PC-3 (cell line): ENCODE measurements around the gene ASAP3. TPM values are rescaled to one million over a fixed set of nuclear protein-coding genes. Genes with fewer than 3 reads are reported as not detected.

ENCODE experiments used
- ATAC-seq: fragments of 200-7000 bp; cut with Tn5 transposase; 2 replicates; pipeline ENCODE4 v1.9.1; 2020; ENCODE audit warnings: mild to moderate bottlenecking, moderate library complexity
- BruUV-seq: library from RNA; stranded (reverse); fragments of 400-500 nt; replicated peaks from 2 replicates; lab custom pipeline; 2021; lab: Mats Ljungman, UMichigan
- CTCF ChIA-PET: fragments of 300-600 bp; sonication (Branson Sonifier 250); formaldehyde crosslinking; loops from one replicate; lab custom pipeline; 2022; ENCODE audit warnings: antibody characterized with exemption; lab: Charles Lee
- POLR2A ChIA-PET: fragments of 300-600 bp; sonication (Branson Sonifier 250); formaldehyde crosslinking; loops from one replicate; lab custom pipeline; 2022; ENCODE audit warnings: antibody characterized with exemption; ENCODE audit not compliant: unreplicated experiment; lab: Charles Lee
- DNase-seq: peaks from one replicate; pipeline ENCODE4 v3.0.0-alpha.2; 2015
- H2AFZ ChIP-seq: fragments of 300-600 bp; sonication (generic); 2 replicates; pipeline ENCODE4 v1.6.0; 2016; ENCODE audit warnings: antibody characterized with exemption, low read length
- H3F3A ChIP-seq: fragments of 300-600 bp; sonication (generic); one replicate; pipeline ENCODE4 v1.6.0; 2017; ENCODE audit warnings: antibody characterized with exemption, low read length, control low read depth, mild to moderate bottlenecking; ENCODE audit not compliant: unreplicated experiment
- H3K27ac ChIP-seq: fragments of 300-600 bp; sonication (generic); 2 replicates; pipeline ENCODE4 v1.5.1; 2016; ENCODE audit warnings: mild to moderate bottlenecking, low read length
- H3K27me3 ChIP-seq: fragments of 300-600 bp; sonication (generic); 2 replicates; pipeline ENCODE4 v1.6.1; 2016; ENCODE audit warnings: low read length, mixed read lengths
- H3K36me3 ChIP-seq: fragments of 300-600 bp; sonication (generic); 2 replicates; pipeline ENCODE4 v1.6.1; 2016; ENCODE audit warnings: low read depth, mixed run types, low read length, mixed read lengths
- H3K4me1 ChIP-seq: fragments of 300-600 bp; sonication (generic); 2 replicates; pipeline ENCODE4 v1.5.1; 2016; ENCODE audit warnings: low read length; ENCODE audit not compliant: insufficient read depth
- H3K4me2 ChIP-seq: fragments of 300-600 bp; sonication (generic); 2 replicates; pipeline ENCODE4 v1.6.0; 2016; ENCODE audit warnings: low read length
- H3K4me3 ChIP-seq: fragments of 300-600 bp; sonication (generic); 2 replicates; pipeline ENCODE4 v1.5.1; 2016; ENCODE audit warnings: mild to moderate bottlenecking, low read length, mixed read lengths
- H3K79me2 ChIP-seq: fragments of 300-600 bp; sonication (generic); 2 replicates; pipeline ENCODE4 v1.6.1; 2017; ENCODE audit warnings: low read length, mixed read lengths
- H3K9ac ChIP-seq: fragments of 300-600 bp; sonication (generic); 2 replicates; pipeline ENCODE4 v1.6.0; 2016; ENCODE audit warnings: mild to moderate bottlenecking, low read length
- H3K9me2 ChIP-seq: fragments of 300-600 bp; sonication (generic); replicated peaks from 2 replicates; pipeline ENCODE4 v1.6.1; 2016; ENCODE audit warnings: mixed run types, low read length, mixed read lengths
- H3K9me3 ChIP-seq: fragments of 300-600 bp; sonication (generic); 2 replicates; pipeline ENCODE4 v1.6.1; 2016; ENCODE audit warnings: low read length, mixed read lengths
- H4K20me1 ChIP-seq: fragments of 300-600 bp; sonication (generic); 2 replicates; pipeline ENCODE4 v1.6.1; 2016; ENCODE audit warnings: low read length, mixed read lengths
- CTCF ChIP-seq: fragments of 300-600 bp; sonication (generic); conservative IDR thresholded peaks from 2 replicates; pipeline ENCODE4 v1.5.1; 2017; ENCODE audit warnings: antibody characterized with exemption, low read depth, mild to moderate bottlenecking, low read length
- EZH2 ChIP-seq: fragments of 300-600 bp; sonication (generic); IDR thresholded peaks from one replicate; pipeline ENCODE4 v1.6.1; 2017; ENCODE audit warnings: antibody characterized with exemption, mild to moderate bottlenecking, low read length; ENCODE audit not compliant: unreplicated experiment
- EZH2phosphoT487 ChIP-seq: fragments of 300-600 bp; sonication (generic); IDR thresholded peaks from 2 replicates; pipeline ENCODE4 v1.6.1; 2018; ENCODE audit warnings: mild to moderate bottlenecking, antibody characterized with exemption, low read length, borderline replicate concordance
- intact Hi-C: fragments of 100-400 bp; cut with micrococcal nuclease; formaldehyde crosslinking; loops from 2 replicates; pipeline ENCODE4 v1.9.0; 2023
- total RNA-seq: library from RNA; depleted of rRNA; stranded (reverse); fragments of >200 nt; gene quantifications from 2 replicates; pipeline ENCODE4 v1.2.3, GENCODE V29; 2014

ASAP3 gene
- total RNA-seq, 1 experiment from 2014 or later: 12.8 TPM

- no peaks in the 10 kb centered on the region for H3K27me3 ChIP-seq
- no peaks in the 10 kb centered on the region for H3F3A ChIP-seq
- H3K36me3 ChIP-seq: no peaks in the 10 kb centered on the region
- no peaks in the 10 kb centered on the region for H3K9me3 ChIP-seq
- H3K4me3 ChIP-seq: no peak overlapping the region
- intact Hi-C loops: no loop called here
- no peak for ATAC-seq
- H3K9ac ChIP-seq: no peak overlapping the region
- no peaks in the 10 kb centered on the region for H4K20me1 ChIP-seq
- TF ChIP-seq CTCF: no peak
- no peak for TF ChIP-seq EZH2phosphoT487
- TF ChIP-seq EZH2: no peak
- H3K4me2 ChIP-seq: no peak overlapping the region
- ChIA-PET POLR2A (no interaction called here), CTCF (no interaction called here)
- peaks cover 36% of the 10 kb centered on the region for H3K4me1 ChIP-seq
- no peaks in the 10 kb centered on the region for H3K9me2 ChIP-seq
- H2AFZ ChIP-seq: no peak overlapping the region
- H3K79me2 ChIP-seq: no peaks in the 10 kb centered on the region
- peak; percentile 50 for DNase-seq
- peak overlapping the region; percentile 32 for H3K27ac ChIP-seq
- BruUV-seq: no TSS peak
Measured at GRCh38 chr1:23473037-23473800, 10.8 kb downstream of the ASAP3 start.

GRCh38 chr1:23472351-23473036, 11.5 kb downstream of the ASAP3 start:
- no peaks in the 10 kb centered on the region for H4K20me1 ChIP-seq
- ATAC-seq (no peak), DNase-seq (no peak)
- H3K4me2 ChIP-seq: no peak overlapping the region
- no peaks in the 10 kb centered on the region for H3K9me3 ChIP-seq
- no peak for TF ChIP-seq CTCF
- TF ChIP-seq EZH2: no peak
- H2AFZ ChIP-seq: no peak overlapping the region
- H3K9ac ChIP-seq: no peak overlapping the region
- no peaks in the 10 kb centered on the region for H3F3A ChIP-seq
- no peak overlapping the region for H3K27ac ChIP-seq
- CTCF ChIA-PET: no interaction called here
- POLR2A ChIA-PET: no interaction called here
- intact Hi-C loops: no loop called here
- no peaks in the 10 kb centered on the region for H3K36me3 ChIP-seq
- no peaks in the 10 kb centered on the region for H3K27me3 ChIP-seq
- no TSS peak for BruUV-seq
- no peaks in the 10 kb centered on the region for H3K79me2 ChIP-seq
- H3K4me3 ChIP-seq: no peak overlapping the region
- H3K4me1 ChIP-seq: peaks cover 30% of the 10 kb centered on the region
- H3K9me2 ChIP-seq: no peaks in the 10 kb centered on the region

GRCh38 chr1:23471473-23472075, 12.4 kb downstream of the ASAP3 start:
- BruUV-seq: no TSS peak
- POLR2A ChIA-PET: no interaction called here
- peaks cover 20% of the 10 kb centered on the region for H3K4me1 ChIP-seq
- H3F3A ChIP-seq: no peaks in the 10 kb centered on the region
- DNase-seq: no peak
- no peaks in the 10 kb centered on the region for H3K36me3 ChIP-seq
- H4K20me1 ChIP-seq: no peaks in the 10 kb centered on the region
- no peaks in the 10 kb centered on the region for H3K9me3 ChIP-seq
- H3K79me2 ChIP-seq: no peaks in the 10 kb centered on the region
- H3K27ac ChIP-seq: no peak overlapping the region
- CTCF ChIA-PET: no interaction called here
- TF ChIP-seq CTCF (no peak), EZH2 (no peak)
- H3K4me2 ChIP-seq: no peak overlapping the region
- no peak overlapping the region for H2AFZ ChIP-seq
- intact Hi-C loops: no loop called here
- no peak for ATAC-seq
- no peak overlapping the region for H3K9ac ChIP-seq
- no peaks in the 10 kb centered on the region for H3K9me2 ChIP-seq
- H3K4me3 ChIP-seq: no peak overlapping the region
- no peaks in the 10 kb centered on the region for H3K27me3 ChIP-seq
